ENCODE results near the gene MYO15A. TPM values are rescaled to one million over a fixed set of nuclear protein-coding genes. Genes with fewer than 3 reads are reported as not detected.
"Not testable (repeated sequence)": the region's sequence is repeated elsewhere in the genome, so short reads cannot be mapped to it uniquely, and the experiment has no call there.

MYO15A gene
- polyA plus RNA-seq, 4 donors = 1.9 to 5.3 (median 3.2) TPM

DNA sequence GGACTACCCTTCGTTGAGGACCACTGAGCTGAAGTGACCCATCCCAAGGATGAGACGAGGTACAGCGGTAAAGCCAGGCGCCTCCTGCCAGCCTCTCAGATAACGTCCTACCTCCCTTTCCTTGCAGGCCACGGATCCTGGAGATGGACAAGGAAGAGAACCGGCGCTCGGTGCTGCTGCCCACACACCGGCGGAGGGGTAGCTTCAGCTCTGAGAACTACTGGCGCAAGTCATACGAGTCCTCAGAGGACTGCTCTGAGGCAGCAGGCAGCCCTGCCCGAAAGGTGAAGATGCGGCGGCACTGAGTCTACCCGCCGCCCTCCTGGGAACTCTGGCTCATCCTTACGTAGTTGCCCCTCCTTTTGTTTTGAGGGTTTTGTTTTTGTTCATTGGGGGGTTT is 99.5 kb downstream of the MYO15A start:
- no peak for DNase-seq (ENCODE audit: low read depth in 4 of 4, low spot score in 2 of 4)

- DNase-seq (ENCODE audit: low read depth in 4 of 4, low spot score in 2 of 4) = no peak
Measured at GRCh38 chr17:18213666-18214270, 105.2 kb downstream of the MYO15A start.

DNA sequence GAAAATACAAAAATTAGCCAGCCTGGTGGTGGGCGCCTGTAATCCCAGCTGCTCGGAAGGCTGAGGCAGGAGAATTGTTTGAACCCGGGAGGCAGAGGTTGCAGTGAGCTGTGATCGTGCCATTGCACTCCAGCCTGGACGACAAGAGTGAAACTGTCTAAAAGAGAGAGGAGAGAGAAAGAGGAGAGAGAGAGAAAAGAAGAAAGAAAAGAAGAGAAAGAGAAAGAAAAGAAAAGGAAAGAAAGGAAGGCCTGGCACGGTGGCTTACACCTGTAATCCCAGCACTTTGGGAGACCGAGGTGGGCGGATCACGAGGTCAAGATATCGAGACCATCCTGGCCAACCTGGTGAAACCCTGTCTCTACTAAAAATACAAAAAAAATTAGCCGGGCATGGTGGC is 108.3 kb downstream of the MYO15A start:
- not testable (repeated sequence) for DNase-seq (ENCODE audit: low read depth in 4 of 4, low spot score in 2 of 4)

DNA sequence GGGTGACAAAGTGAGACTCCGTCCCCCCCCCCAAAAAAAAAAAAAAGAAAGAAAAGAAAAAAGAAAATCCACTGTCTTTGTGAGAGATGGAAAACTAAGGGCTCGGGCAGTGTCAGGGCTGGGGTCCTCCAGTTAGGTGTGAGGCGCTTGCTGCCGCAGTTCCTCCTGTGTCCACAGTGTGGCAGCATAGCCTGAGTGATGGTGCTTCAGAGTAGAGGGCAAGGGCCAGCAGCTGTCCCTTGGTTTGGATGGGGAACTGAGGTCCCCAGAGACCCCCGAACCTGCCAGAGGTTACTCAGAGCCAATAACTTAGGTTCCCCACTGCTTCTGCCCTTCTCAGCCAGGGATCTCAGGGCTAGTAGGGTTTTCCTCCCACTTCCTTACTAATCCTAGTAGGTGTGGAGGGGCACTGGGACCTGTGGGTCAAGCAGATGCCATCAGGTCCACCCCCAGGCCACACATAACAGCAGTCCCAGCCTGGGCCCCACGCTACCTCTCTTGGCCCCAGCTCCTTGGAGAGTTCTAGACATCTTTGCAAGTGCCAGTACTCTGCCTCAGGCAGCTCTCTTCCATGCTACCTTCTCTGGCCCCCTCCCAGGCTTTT is 109.0 kb downstream of the MYO15A start:
- no peak for DNase-seq (ENCODE audit: low read depth in 4 of 4, low spot score in 2 of 4)

DNA sequence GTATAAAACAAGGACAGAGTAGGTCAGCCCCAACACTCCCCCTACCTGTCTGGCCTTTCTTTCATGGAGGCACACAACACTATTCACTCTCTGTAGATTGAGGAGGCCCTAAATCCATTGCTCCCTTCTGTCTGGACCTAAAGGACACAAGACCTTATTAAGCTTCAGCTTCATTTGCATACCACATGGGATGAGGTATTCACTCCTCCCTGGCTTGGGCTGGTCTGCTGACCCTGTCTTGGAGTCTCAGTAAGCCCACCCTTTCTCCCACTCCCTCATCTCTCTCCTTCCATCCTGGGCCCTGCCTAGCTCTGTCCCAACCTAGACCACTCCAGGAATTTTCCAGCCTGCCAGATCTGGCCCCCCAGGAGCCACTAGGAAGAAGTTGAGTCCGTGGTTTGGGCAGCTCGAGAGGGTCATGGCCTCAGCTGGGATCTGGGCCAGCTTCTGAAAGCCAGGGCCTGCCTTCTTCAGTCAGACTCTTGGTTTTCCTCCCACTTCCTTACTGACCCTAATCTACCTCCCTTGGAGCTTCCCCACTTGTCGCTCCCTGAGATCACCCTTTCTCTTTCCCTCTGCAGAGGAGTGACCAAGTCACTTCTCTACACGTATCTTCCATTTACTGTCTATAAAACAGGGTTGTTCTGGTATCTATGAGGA is 110.3 kb downstream of the MYO15A start:
- DNase-seq (ENCODE audit: low read depth in 4 of 4, low spot score in 2 of 4) = no peak

GRCh38 chr17:18224053-18224386 is 115.5 kb downstream of the MYO15A start:
- DNase-seq (ENCODE audit: low read depth in 4 of 4, low spot score in 2 of 4) = no peak

DNA sequence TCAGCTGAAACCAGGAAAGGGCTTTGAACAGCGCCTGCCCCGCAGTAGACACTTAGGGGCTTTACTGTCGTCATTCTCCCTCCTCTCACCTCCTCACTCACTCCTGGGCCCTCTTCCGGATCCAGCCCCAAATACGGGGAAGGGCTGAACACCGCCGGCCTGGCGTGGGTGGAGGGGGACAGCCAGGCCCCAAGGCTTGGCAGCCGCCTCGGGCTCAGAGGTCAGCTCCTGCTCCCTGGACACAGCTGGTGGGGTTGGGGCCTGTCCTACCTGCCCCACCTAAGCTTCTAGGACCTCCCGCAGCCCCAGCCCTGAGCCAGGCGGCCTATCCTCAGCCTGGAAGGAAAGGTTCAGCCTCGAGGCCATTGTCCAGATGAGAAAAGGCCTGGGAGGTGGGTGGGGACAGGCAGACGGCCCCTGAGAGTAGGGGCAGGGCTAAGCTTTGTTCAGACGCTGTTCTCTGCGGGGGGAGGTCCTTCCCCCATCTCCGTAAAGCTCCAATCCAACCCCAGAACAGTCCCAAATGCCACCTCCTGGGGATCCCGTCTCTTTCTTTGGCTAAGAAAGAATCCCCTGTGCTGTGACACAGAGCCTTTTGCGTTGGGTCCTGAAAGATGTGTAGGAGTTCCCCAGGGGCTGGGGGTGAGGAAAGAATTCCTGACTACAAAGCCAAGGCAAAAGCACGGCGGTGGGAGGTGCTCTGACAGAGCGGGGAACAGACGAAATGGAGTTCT is 116.0 kb downstream of the MYO15A start:
- DNase-seq (ENCODE audit: low read depth in 4 of 4, low spot score in 2 of 4) = no peak

DNA sequence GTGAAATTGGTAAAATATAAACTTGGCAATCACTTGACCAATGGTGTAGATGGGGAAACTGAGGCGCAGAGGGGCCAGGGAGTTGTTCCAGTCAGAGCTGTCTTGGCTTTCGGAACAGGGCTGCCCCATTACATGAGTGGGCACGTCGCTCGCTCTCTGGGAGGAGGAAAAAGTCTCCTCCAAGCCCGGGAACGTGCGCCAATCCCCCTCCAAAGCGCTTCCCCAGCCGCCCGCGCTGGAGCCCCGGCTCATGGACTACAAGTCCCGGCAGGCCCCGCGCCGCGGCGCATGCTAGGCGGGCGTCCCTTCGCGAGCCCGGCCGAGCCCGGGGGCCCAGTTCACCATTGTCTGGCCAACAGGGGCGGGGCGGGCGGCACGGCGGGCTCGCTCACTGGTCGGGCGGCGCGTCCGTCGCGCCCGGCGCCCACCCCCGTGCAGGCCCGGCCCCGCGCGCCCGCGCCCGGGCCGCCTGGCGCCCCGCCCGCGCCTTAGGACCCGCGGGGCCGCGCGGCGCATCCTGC is 116.6 kb downstream of the MYO15A start, which contains the start of gene LLGL1:
Gene LLGL1, plus strand, starts transcription at position 515 of the 521 bp plus-strand sequence. CDS start 48 bp downstream, outside the sequence.
- DNase-seq (ENCODE audit: low read depth in 4 of 4, low spot score in 2 of 4) = peak in 3 of 4 donors; percentile 83 to 91 (median 89)

- no peak for DNase-seq (ENCODE audit: low read depth in 4 of 4, low spot score in 2 of 4)
Measured at GRCh38 chr17:18225642-18226283, 117.2 kb downstream of the MYO15A start.

DNA sequence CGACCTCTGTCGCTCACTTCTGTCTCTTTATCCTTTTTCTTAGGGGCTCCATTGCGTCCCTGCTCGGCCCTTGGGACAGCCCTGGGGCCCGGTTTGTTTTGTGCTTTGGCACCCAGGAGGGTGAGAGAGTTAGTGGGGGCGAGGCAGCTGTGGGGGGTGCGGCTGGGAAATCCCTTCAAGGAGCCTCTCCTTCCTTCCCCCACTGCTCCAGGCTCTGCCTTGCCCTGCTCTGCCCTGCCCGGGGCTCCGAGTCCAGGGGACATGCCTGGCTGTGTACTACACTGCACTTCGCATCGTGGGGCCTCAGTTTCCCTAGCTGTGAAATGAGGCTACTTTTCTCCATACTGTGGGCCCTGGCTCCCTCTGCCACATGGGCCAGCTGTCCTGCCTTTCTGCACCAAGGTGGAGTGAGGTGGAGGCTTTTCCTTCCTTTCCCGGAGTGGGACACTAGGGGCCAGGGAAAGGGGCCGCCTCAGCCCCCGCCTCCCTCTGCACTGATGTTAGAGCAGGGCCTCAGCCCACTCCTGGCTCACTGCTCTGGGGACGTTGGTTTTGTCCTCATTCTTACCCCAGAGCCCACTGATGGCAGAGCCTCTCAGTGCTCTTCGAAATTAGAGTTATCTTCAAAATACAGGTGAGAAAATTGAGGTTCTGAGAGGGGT is 117.9 kb downstream of the MYO15A start:
- DNase-seq (ENCODE audit: low read depth in 4 of 4, low spot score in 2 of 4) = no peak

DNA sequence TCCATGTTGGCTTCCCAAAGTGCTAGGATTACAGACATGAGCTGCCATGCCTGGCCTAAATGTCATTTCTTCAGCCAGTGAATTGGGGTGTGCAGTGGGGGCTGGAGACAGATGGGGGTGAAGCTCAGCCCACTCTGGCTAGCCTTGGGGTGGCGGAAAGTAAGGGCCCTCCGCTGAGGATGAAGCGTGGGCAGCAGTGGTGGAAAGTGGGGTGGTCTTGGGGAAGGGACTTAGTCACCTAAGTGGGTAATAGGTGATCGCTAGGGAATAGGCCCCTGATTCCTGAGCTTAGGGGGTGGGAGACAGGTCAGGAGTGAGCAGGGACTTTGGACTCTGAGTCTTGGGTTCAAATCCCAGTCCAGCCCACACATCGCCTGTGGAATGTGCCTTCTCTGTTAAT is 119.1 kb downstream of the MYO15A start:
- no peak for DNase-seq (ENCODE audit: low read depth in 4 of 4, low spot score in 2 of 4)

DNA sequence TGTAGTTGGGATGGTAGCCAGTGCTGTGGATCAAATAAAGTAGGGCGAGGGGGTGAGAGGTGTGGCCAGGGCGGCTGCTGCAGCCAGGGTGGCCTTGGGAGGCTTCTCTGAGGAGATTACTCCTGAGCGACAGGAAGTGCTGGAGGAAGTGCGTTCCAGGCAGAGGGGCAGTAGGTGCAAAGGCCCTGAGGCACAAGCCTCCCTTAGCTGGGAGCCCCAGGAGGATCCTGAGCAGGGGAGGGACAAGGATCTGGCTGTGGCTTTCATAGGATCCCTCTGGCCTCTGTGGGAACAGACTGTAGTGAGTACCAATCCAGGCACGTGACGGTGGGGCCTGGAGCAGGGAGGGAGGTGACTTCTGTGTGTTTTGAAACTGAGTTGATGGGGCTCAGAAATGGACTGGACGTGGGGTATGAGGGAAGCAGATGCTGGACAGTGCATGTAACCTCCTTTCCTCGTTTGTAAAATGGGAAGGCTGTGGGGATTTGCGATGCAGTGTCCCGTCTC is 119.7 kb downstream of the MYO15A start:
- no peak for DNase-seq (ENCODE audit: low read depth in 4 of 4, low spot score in 2 of 4)

GRCh38 chr17:18229254-18229653 is 120.7 kb downstream of the MYO15A start:
- no peak for DNase-seq (ENCODE audit: low read depth in 4 of 4, low spot score in 2 of 4)

Other genes with a start within 250 kb of the MYO15A start
- 10 to 100 TPM; 36.1 to 52.2 (median 44.9) TPM for gene TOM1L2, start 136.4 kb upstream of the MYO15A start, polyA plus RNA-seq (ENCODE audit: insufficient read length in 4 of 4)
- gene DRC3, start 135.9 kb upstream of the MYO15A start, polyA plus RNA-seq (ENCODE audit: insufficient read length in 4 of 4) = 10 to 100 TPM; 11.2 to 25.9 (median 16.3) TPM
- 10 to 100 TPM; 23.6 to 33.8 (median 27.2) TPM for gene ATPAF2, start 69.6 kb upstream of the MYO15A start, polyA plus RNA-seq (ENCODE audit: insufficient read length in 4 of 4)
- 10 to 100 TPM; 11.4 to 18.9 (median 14.6) TPM for gene GID4, start 69.3 kb upstream of the MYO15A start, polyA plus RNA-seq (ENCODE audit: insufficient read length in 4 of 4)
- gene DRG2, start 20.8 kb upstream of the MYO15A start, polyA plus RNA-seq (ENCODE audit: insufficient read length in 4 of 4) = 10 to 100 TPM; 34.0 to 46.9 (median 40.4) TPM
- gene ALKBH5, start 75.1 kb downstream of the MYO15A start, polyA plus RNA-seq (ENCODE audit: insufficient read length in 4 of 4) = 10 to 100 TPM; 66.3 to 71.3 (median 69.4) TPM
- gene LLGL1, start 116.9 kb downstream of the MYO15A start, polyA plus RNA-seq (ENCODE audit: insufficient read length in 4 of 4) = 10 to 100 TPM; 25.7 to 41.7 (median 35.9) TPM
- gene FLII, start 150.0 kb downstream of the MYO15A start, polyA plus RNA-seq (ENCODE audit: insufficient read length in 4 of 4) = 100 to 1,000 TPM; 131 to 159 (median 140) TPM
- gene MIEF2, start 151.9 kb downstream of the MYO15A start, polyA plus RNA-seq (ENCODE audit: insufficient read length in 4 of 4) = 10 to 100 TPM; 14.7 to 22.5 (median 18.9) TPM
- 10 to 100 TPM; 38.1 to 60.8 (median 45.2) TPM for gene TOP3A, start 206.2 kb downstream of the MYO15A start, polyA plus RNA-seq (ENCODE audit: insufficient read length in 4 of 4)
- gene SMCR8, start 206.5 kb downstream of the MYO15A start, polyA plus RNA-seq (ENCODE audit: insufficient read length in 4 of 4) = 10 to 100 TPM; 14.4 to 18.5 (median 15.8) TPM

Measured in left renal cortex interstitium (tissue), 4 donors.